Fibroblast of lung (primary cell): Measurements from ENCODE around the gene ZNF266. TPM values are rescaled to one million over a fixed set of nuclear protein-coding genes. Genes with fewer than 3 reads are reported as not detected.

Experiments used
- DNase-seq, 2 donors: peaks; one replicate each; pipeline versions ENCODE4 v3.0.0 to v3.0.0-alpha.2; 2010; ENCODE audit warnings: low read depth in 2 of 2
- H2AFZ ChIP-seq: 2 replicates; pipeline ENCODE4 v1.5.1; 2012; ENCODE audit warnings: low read length, control low read depth, inconsistent platforms
- H3K27ac ChIP-seq: 2 replicates; pipeline ENCODE4 v1.5.1; 2011; ENCODE audit warnings: low read length, control low read depth; ENCODE audit not compliant: insufficient read depth
- H3K27me3 ChIP-seq: 2 replicates; pipeline ENCODE4 v1.5.1; 2011; ENCODE audit warnings: mild to moderate bottlenecking, low read length; ENCODE audit not compliant: control insufficient read depth, insufficient read depth
- H3K36me3 ChIP-seq: 2 replicates; pipeline ENCODE4 v1.5.1; 2011; ENCODE audit warnings: low read length; ENCODE audit not compliant: control insufficient read depth, insufficient read depth
- H3K4me1 ChIP-seq: 2 replicates; pipeline ENCODE4 v1.5.1; 2011; ENCODE audit warnings: low read length; ENCODE audit not compliant: control insufficient read depth, insufficient read depth; ENCODE audit errors: extremely low read depth
- H3K4me2 ChIP-seq: 2 replicates; pipeline ENCODE4 v1.5.1; 2011; ENCODE audit warnings: low read length, control low read depth; ENCODE audit not compliant: insufficient read depth; ENCODE audit errors: extremely low read depth
- H3K4me3 ChIP-seq, 4 experiments: fragments of 200-600 bp in 1 of 4; sonication (generic) in 1 of 4; replicated peaks in 1 of 4; 2 replicates each; pipeline ENCODE4 v1.5.1; 2011 to 2016; ENCODE audit warnings: low read length in 4 of 4, low read depth in 3 of 4, mild to moderate bottlenecking in 3 of 4, control low read depth in 2 of 4, inconsistent platforms in 1 of 4, mixed read lengths in 1 of 4; ENCODE audit not compliant: insufficient read depth in 1 of 4; ENCODE audit errors: control extremely low read depth in 1 of 4
- H3K79me2 ChIP-seq: 2 replicates; pipeline ENCODE4 v1.5.1; 2012; ENCODE audit warnings: mild to moderate bottlenecking, low read length, inconsistent platforms; ENCODE audit not compliant: control insufficient read depth, insufficient read depth
- H3K9ac ChIP-seq: 2 replicates; pipeline ENCODE4 v1.5.1; 2011; ENCODE audit warnings: mild to moderate bottlenecking, low read length, control low read depth; ENCODE audit not compliant: insufficient read depth
- H3K9me3 ChIP-seq: 2 replicates; pipeline ENCODE4 v1.5.1; 2012; ENCODE audit warnings: low read depth, low read length; ENCODE audit not compliant: control insufficient read depth, insufficient read depth
- H4K20me1 ChIP-seq: 2 replicates; pipeline ENCODE4 v1.5.1; 2011; ENCODE audit warnings: low read length; ENCODE audit not compliant: control insufficient read depth, insufficient read depth; ENCODE audit errors: extremely low read depth
- EZH2 ChIP-seq: IDR thresholded peaks from 2 replicates; pipeline ENCODE4 v1.5.1; 2012; ENCODE audit warnings: low read length, control low read depth, mild to moderate bottlenecking; ENCODE audit errors: missing control alignments
- polyA plus RNA-seq, 2 donors: library from polyadenylated mRNA; depleted of rRNA in 1 of 2; stranded (reverse) in 1 of 2; unstranded in 1 of 2; fragments of >200 nt; gene quantifications; 2 replicates each; pipeline ENCODE4 v1.2.1, GENCODE V29; 2011 to 2012; ENCODE audit warnings: missing spikeins in 1 of 2
- total RNA-seq: library from RNA; depleted of rRNA; stranded (reverse); fragments of >200 nt; gene quantifications from 2 replicates; pipeline ENCODE4 v1.2.1, GENCODE V29; 2014
- TF ChIP-seq, protein P1 (sequence below), 2 donors: IDR thresholded peaks in 1 of 2; conservative IDR thresholded peaks in 1 of 2; 1 replicate in 1 of 2; 2 replicates in 1 of 2; pipeline ENCODE4 v1.5.1; 2011 to 2012; ENCODE audit warnings: low read length in 2 of 2, control low read depth in 1 of 2, inconsistent platforms in 1 of 2, low read depth in 1 of 2, mild to moderate bottlenecking in 1 of 2

The ZNF266 gene
- total and polyA plus RNA-seq, 2 donors (not counting 1 experiment from before 2014, with no cell fraction given), result 10.7 to 14.4 TPM

DNA sequence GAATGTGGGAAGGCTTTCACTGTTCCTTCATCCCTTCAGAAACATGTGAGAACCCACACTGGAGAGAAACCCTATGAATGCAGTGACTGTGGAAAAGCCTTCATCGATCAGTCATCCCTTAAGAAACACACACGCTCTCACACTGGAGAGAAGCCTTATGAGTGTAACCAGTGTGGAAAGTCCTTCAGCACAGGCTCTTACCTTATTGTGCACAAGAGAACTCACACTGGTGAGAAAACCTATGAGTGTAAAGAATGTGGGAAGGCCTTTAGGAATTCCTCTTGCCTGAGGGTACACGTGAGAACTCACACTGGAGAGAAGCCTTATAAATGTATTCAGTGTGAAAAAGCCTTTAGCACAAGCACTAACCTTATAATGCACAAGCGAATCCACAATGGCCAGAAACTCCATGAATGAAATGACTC, 54.0 kb downstream of the ZNF266 start:
- Histone ChIP-seq H3K9me3 (peaks cover 7% of the 10 kb centered on the region), H3K36me3 (peaks cover 1% of the 10 kb centered on the region), H3K4me2 (no peak overlapping the region)

DNA sequence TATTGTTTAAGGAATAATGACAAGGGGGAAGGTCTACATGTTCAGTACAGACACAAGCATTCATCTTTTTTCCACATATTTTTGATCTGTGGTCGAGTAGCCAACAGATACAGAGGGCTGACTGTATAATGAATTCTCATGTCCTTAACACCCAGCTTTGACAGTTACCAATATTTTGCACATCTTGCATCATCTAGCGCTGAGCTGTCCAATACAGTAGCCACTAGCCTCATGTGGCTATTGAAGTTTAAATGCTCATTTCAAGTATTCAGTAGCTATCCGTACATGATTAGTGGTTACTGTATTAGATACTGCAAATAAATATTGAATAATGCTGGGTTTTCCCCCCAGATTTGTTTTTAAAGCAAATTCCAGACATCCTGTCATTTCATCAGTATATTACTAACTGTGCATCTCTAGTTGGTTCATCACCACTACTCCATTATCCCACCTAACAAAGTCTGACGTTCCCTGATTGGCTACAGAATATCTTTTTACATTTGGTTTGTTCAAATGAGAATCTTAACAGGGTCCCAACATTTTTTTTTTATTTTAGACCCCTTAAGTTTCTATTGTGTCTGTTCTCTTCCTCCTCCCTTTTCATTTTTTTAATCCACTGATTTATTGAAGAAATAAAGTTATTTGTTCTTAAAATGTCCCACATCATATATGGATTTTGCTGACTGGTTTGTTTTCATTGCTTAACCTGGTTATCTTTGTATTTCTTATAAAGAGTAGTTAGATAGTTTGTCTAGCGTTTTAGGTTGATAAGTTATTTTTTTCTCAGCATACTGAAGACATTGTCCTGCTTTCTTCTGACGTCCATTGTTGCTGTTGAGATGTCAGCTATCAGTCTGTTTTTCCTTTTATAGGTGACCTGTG, 64.4 kb downstream of the ZNF266 start:
- no peak overlapping the region for H3K4me2 ChIP-seq
- H3K4me3 ChIP-seq, result no peak overlapping the region
- no peak overlapping the region for H3K27ac ChIP-seq
- no peak overlapping the region for H3K9ac ChIP-seq
- H3K36me3 ChIP-seq, result no peaks in the 10 kb centered on the region
- no peaks in the 10 kb centered on the region for H3K9me3 ChIP-seq
- DNase-seq, result no peak
- no peak for TF ChIP-seq EZH2
- TF ChIP-seq, protein P1, sequence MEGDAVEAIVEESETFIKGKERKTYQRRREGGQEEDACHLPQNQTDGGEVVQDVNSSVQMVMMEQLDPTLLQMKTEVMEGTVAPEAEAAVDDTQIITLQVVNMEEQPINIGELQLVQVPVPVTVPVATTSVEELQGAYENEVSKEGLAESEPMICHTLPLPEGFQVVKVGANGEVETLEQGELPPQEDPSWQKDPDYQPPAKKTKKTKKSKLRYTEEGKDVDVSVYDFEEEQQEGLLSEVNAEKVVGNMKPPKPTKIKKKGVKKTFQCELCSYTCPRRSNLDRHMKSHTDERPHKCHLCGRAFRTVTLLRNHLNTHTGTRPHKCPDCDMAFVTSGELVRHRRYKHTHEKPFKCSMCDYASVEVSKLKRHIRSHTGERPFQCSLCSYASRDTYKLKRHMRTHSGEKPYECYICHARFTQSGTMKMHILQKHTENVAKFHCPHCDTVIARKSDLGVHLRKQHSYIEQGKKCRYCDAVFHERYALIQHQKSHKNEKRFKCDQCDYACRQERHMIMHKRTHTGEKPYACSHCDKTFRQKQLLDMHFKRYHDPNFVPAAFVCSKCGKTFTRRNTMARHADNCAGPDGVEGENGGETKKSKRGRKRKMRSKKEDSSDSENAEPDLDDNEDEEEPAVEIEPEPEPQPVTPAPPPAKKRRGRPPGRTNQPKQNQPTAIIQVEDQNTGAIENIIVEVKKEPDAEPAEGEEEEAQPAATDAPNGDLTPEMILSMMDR (conservative IDR thresholded peaks at IDR 0.05 in 1 of 2, IDR thresholded peaks at IDR 0.05 in 1 of 2; ENCODE audit: low read depth in 1 of 2, low read length in 2 of 2), result no peak
- H2AFZ ChIP-seq, result no peak overlapping the region
- no peaks in the 10 kb centered on the region for H3K79me2 ChIP-seq
- H3K27me3 ChIP-seq, result no peaks in the 10 kb centered on the region
- H4K20me1 ChIP-seq, result no peaks in the 10 kb centered on the region
- no peaks in the 10 kb centered on the region for H3K4me1 ChIP-seq

More for the DNA sequence above, 54.0 kb downstream of the ZNF266 start:
- Histone ChIP-seq H4K20me1 (no peaks in the 10 kb centered on the region), H3K4me3 (no peak overlapping the region), H3K79me2 (no peaks in the 10 kb centered on the region), H3K9ac (no peak overlapping the region), H3K27ac (no peak overlapping the region), H2AFZ (no peak overlapping the region), H3K4me1 (no peaks in the 10 kb centered on the region), H3K27me3 (no peaks in the 10 kb centered on the region)
- TF ChIP-seq EZH2, result no peak
- TF ChIP-seq, protein P1 (conservative IDR thresholded peaks at IDR 0.05 in 1 of 2, IDR thresholded peaks at IDR 0.05 in 1 of 2; ENCODE audit: low read depth in 1 of 2, low read length in 2 of 2), result no peak
- DNase-seq, result peak in 1 of 2 donors; percentile 4

DNA sequence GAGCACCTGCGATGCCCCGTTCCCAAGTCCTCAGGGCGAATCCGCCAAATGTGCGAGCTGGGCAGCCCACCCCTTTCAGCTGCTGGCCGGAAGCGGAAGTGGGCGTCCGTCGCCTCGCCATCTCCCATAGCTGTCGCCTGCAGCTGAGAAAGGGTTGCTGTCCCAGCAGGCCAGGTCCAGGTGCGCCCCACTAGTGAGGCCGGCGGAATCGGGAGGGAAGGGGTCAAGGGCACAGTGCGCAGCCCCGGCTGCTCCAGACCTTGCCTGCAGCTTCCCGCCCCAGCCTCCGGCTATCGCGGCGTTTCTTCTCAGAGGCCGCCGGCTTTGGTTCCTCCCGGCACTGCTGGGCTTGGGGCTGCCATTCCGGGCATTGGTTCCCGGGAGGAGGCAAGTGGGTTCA, 72.5 kb downstream of the ZNF266 start, which contains the start of gene ZNF177:
Gene ZNF177 (plus strand): TSS at position 109 of the 400 bp plus-strand sequence. CDS start 15,299 bp downstream, outside the sequence.
- no peak for TF ChIP-seq EZH2
- TF ChIP-seq, protein P1 (conservative IDR thresholded peaks at IDR 0.05 in 1 of 2, IDR thresholded peaks at IDR 0.05 in 1 of 2; ENCODE audit: low read depth in 1 of 2, low read length in 2 of 2), result no peak
- no peaks in the 10 kb centered on the region for H3K27me3 ChIP-seq
- H3K9me3 ChIP-seq, result no peaks in the 10 kb centered on the region
- no peaks in the 10 kb centered on the region for H3K4me1 ChIP-seq
- DNase-seq, result peak; percentile 22 to 39
- H2AFZ ChIP-seq, result no peak within 1 kb of the TSS
- no peaks in the 10 kb centered on the region for H3K36me3 ChIP-seq
- peak within 1 kb of the TSS; percentile 25 for H3K4me2 ChIP-seq
- no peak within 1 kb of the TSS for H3K27ac ChIP-seq
- H3K9ac ChIP-seq, result no peak within 1 kb of the TSS
- H3K4me3 ChIP-seq, result peak within 1 kb of the TSS; percentile 15 to 74 (median 34)
- H4K20me1 ChIP-seq, result no peaks in the 10 kb centered on the region
- no peaks in the 10 kb centered on the region for H3K79me2 ChIP-seq

Other genes with a start within 250 kb of the ZNF266 start
- not detected in 2 replicates for gene OR7D4, start 216.0 kb downstream of the ZNF266 start, total RNA-seq
- not detected in 2 replicates for gene OR7D4, start 216.0 kb downstream of the ZNF266 start, polyA plus RNA-seq
- not detected in 2 replicates for gene OR7E24, start 184.6 kb downstream of the ZNF266 start, total RNA-seq
- not detected in 2 replicates for gene OR7E24, start 184.6 kb downstream of the ZNF266 start, polyA plus RNA-seq
- 12.3 and 20.5 TPM in 2 replicates for gene ZNF699, start 125.7 kb downstream of the ZNF266 start, total RNA-seq
- gene ZNF699, start 125.7 kb downstream of the ZNF266 start, polyA plus RNA-seq, result 2.7 and 4.0 TPM in 2 replicates
- gene ZNF559, start 111.4 kb downstream of the ZNF266 start, total RNA-seq, result 14.4 and 19.8 TPM in 2 replicates
- 10.2 and 15.6 TPM in 2 replicates for gene ZNF559, start 111.4 kb downstream of the ZNF266 start, polyA plus RNA-seq
- gene ZNF177, start 72.6 kb downstream of the ZNF266 start, total RNA-seq, result 2.1 and 3.3 TPM in 2 replicates
- gene ZNF177, start 72.6 kb downstream of the ZNF266 start, polyA plus RNA-seq, result 1.0 and 1.5 TPM in 2 replicates
- gene ZNF560, start 63.0 kb upstream of the ZNF266 start, total RNA-seq, result 3.3 and 7.3 TPM in 2 replicates
- gene ZNF560, start 63.0 kb upstream of the ZNF266 start, polyA plus RNA-seq, result 0.61 and 1.0 TPM in 2 replicates
- gene ZNF426, start 103.1 kb upstream of the ZNF266 start, total RNA-seq, result 28.9 and 29.8 TPM in 2 replicates
- 10.1 and 12.4 TPM in 2 replicates for gene ZNF426, start 103.1 kb upstream of the ZNF266 start, polyA plus RNA-seq
- 38.8 and 53.3 TPM in 2 replicates for gene ZNF121, start 148.9 kb upstream of the ZNF266 start, total RNA-seq
- gene ZNF121, start 148.9 kb upstream of the ZNF266 start, polyA plus RNA-seq, result 3.7 and 4.2 TPM in 2 replicates
- 52.6 and 53.5 TPM in 2 replicates for gene ZNF561, start 185.7 kb upstream of the ZNF266 start, total RNA-seq
- gene ZNF561, start 185.7 kb upstream of the ZNF266 start, polyA plus RNA-seq, result 26.7 and 34.1 TPM in 2 replicates
- gene ZNF562, start 239.5 kb upstream of the ZNF266 start, total RNA-seq, result 28.6 and 32.4 TPM in 2 replicates
- 11.2 and 12.2 TPM in 2 replicates for gene ZNF562, start 239.5 kb upstream of the ZNF266 start, polyA plus RNA-seq